Activated naive CD8-positive, alpha-beta T cell treated with anti-CD3 and anti-CD28 coated beads, Interleukin-2, amount 50 U/mL, for 24 hours (primary cell): Measurements from ENCODE around the gene TET2.
A peak's percentile ranks its signal among the peaks of the same experiment; 100 is the strongest.

Experiments used
- ATAC-seq: fragments of 150-1000 bp; cut with Tn5 transposase; one replicate; pipeline ENCODE4 v1.10.0; 2021
- DNase-seq: peaks from one replicate; pipeline ENCODE4 v3.0.0; 2021
- H3K27ac Mint-ChIP-seq: one replicate; pipeline ENCODE4 v1.8.0; 2021; ENCODE audit warnings: mild to moderate bottlenecking, mixed read lengths
- H3K27me3 Mint-ChIP-seq: one replicate; pipeline ENCODE4 v1.8.0; 2021; ENCODE audit warnings: mixed read lengths
- H3K36me3 Mint-ChIP-seq: one replicate; pipeline ENCODE4 v1.8.0; 2021; ENCODE audit warnings: low read depth, mixed read lengths
- H3K4me1 Mint-ChIP-seq: one replicate; pipeline ENCODE4 v1.8.0; 2021; ENCODE audit warnings: mixed read lengths
- H3K4me3 Mint-ChIP-seq: one replicate; pipeline ENCODE4 v1.8.0; 2021; ENCODE audit warnings: mild to moderate bottlenecking, moderate library complexity, mixed read lengths
- H3K9me3 Mint-ChIP-seq: one replicate; pipeline ENCODE4 v1.8.0; 2021; ENCODE audit warnings: mixed read lengths

TET2 gene

DNA sequence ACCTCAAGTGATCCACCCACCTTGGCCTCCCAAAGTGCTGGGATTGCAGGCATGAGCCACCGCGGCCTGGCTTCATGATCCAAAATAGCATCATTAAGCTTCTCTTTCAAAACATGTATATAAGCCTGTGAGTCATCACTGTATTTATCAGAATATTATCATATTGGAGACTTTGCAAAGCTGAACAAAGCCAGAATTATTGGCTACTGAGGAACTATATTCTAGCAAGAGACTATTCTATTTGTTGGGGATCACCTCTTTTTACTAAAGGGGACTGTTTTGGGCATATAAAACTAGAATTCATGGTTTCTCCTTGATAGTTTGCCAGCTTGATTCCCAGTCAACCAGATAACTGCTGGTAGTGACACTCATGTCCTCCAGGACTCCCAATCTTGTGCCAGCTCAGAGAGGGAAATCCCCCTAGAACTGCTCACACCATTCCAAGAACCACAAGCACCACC, 40.1 kb downstream of the TET2 start:
- Mint-ChIP-seq H3K27ac (no peak overlapping the region), H3K27me3 (no peaks in the 10 kb centered on the region), H3K4me3 (no peak overlapping the region), H3K9me3 (no peaks in the 10 kb centered on the region), H3K4me1 (peaks cover 68% of the 10 kb centered on the region), H3K36me3 (peaks cover 17% of the 10 kb centered on the region)
- no peak for ATAC-seq
- no peak for DNase-seq

DNA sequence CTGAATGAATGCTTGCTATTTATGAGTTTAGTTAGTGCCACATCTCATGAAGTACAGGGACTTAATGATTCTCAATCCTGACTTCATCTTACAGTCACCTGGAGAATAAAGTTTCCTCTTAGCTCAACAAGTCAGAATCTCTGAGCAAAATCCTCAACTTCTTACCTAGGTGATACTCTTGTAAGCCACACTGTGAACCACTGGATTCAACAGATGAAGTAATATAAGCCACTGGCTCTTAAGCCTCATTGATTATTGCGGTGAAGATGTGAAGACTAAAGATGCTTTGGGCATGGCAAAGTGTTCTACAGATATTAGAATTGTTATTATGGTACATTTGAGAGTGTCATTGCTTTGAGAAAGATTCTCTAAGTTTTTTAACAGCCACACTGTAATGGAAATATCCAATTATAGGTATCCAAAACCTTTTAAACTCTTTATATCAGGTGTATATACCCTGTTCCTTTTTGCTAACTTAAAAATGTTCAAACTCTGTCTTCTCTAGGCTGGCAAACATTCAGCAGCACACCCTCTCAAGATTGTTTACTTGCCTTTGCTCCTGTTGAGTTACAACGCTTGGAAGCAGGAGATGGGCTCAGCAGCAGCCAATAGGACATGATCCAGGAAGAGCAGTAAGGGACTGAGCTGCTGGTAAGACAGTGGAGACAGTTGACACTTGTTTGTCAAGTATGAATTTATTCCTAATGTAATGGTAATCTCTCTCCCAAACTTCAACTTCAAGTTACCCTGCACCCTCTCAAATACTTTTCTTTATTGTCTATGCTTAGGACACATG, 43.4 kb downstream of the TET2 start:
- Mint-ChIP-seq H3K27ac (peak overlapping the region; percentile 92), H3K36me3 (peaks cover 33% of the 10 kb centered on the region), H3K9me3 (no peaks in the 10 kb centered on the region), H3K27me3 (no peaks in the 10 kb centered on the region), H3K4me1 (peaks cover 87% of the 10 kb centered on the region), H3K4me3 (no peak overlapping the region)
- ATAC-seq (no peak), DNase-seq (no peak)

DNA sequence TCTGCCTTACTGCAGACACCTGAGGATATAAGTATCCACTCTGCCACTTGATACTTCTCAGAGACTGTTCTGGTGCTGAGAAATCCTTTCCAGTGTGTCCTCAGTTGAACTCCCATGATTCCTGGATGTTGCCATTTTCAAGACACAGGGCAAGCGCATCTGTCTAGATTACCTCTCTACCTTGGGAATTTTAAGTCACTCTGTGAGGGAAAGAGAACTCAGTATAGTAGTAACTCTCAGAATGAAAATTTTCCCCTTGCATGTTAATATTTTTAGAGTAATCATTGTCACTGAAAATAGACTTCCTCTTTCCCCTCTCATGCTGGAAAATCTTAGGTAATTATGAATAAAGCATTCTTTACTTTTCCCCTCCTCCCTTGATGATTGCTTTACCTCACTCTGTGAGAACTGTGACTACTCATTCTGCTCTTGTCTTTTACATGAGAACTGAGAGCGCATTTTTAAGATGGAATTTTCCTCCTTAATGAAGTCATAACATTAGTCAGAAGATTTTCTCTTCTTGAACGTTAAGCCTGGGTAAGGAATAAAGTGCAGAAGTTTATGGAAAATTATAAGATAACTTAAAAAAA, 45.0 kb downstream of the TET2 start:
- Mint-ChIP-seq H3K9me3 (no peaks in the 10 kb centered on the region), H3K4me1 (peaks cover 95% of the 10 kb centered on the region), H3K36me3 (peaks cover 48% of the 10 kb centered on the region), H3K27me3 (no peaks in the 10 kb centered on the region), H3K4me3 (peak overlapping the region; percentile 58), H3K27ac (peak overlapping the region; percentile 92)
- DNase-seq = no peak
- peak; percentile 85 for ATAC-seq

GRCh38 chr4:105192474-105192873, 45.8 kb downstream of the TET2 start:
- Mint-ChIP-seq H3K4me1 (peaks cover 97% of the 10 kb centered on the region), H3K4me3 (no peak overlapping the region), H3K36me3 (peaks cover 50% of the 10 kb centered on the region), H3K9me3 (no peaks in the 10 kb centered on the region), H3K27ac (peak overlapping the region; percentile 92), H3K27me3 (no peaks in the 10 kb centered on the region)
- no peak for DNase-seq
- ATAC-seq = no peak

DNA sequence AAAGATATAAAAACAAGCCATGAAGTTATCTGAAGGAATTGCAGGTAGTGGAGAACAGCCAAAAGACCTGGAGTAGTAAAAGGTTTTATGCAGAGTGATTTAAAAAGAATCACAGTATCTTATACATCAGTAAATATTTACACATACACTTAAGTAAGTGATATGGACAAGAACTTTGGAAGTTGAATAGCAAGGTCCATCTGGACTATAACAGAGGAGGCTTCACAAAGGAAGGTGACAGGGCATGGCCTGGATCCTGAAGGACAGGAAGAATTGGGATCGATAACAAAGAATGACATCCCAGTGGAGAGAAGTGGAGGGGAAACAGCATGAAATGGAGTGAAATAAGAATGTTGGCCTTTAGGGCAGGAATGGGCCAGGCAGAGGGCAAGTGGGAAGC, 46.2 kb downstream of the TET2 start:
- ATAC-seq (no peak), DNase-seq (no peak)
- Mint-ChIP-seq H3K27ac (peak overlapping the region; percentile 92), H3K27me3 (no peaks in the 10 kb centered on the region), H3K4me1 (peaks cover 93% of the 10 kb centered on the region), H3K36me3 (peaks cover 49% of the 10 kb centered on the region), H3K4me3 (no peak overlapping the region), H3K9me3 (no peaks in the 10 kb centered on the region)

GRCh38 chr4:105193536-105193935, 46.9 kb downstream of the TET2 start:
- ATAC-seq (no peak), DNase-seq (no peak)
- Mint-ChIP-seq H3K9me3 (no peaks in the 10 kb centered on the region), H3K36me3 (peaks cover 49% of the 10 kb centered on the region), H3K27ac (peak overlapping the region; percentile 78), H3K4me1 (peaks cover 87% of the 10 kb centered on the region), H3K4me3 (no peak overlapping the region), H3K27me3 (no peaks in the 10 kb centered on the region)

GRCh38 chr4:105194328-105195231, 47.9 kb downstream of the TET2 start:
- ATAC-seq = peak; percentile 75
- H3K4me1 Mint-ChIP-seq = peaks cover 78% of the 10 kb centered on the region
- peak overlapping the region; percentile 2 for H3K4me3 Mint-ChIP-seq
- no peaks in the 10 kb centered on the region for H3K27me3 Mint-ChIP-seq
- H3K9me3 Mint-ChIP-seq = no peaks in the 10 kb centered on the region
- peaks cover 52% of the 10 kb centered on the region for H3K36me3 Mint-ChIP-seq
- no peak for DNase-seq
- H3K27ac Mint-ChIP-seq = peak overlapping the region; percentile 59

- Mint-ChIP-seq H3K36me3 (peaks cover 47% of the 10 kb centered on the region), H3K4me1 (peaks cover 57% of the 10 kb centered on the region), H3K4me3 (no peak overlapping the region), H3K27ac (peak overlapping the region; percentile 9), H3K27me3 (no peaks in the 10 kb centered on the region), H3K9me3 (no peaks in the 10 kb centered on the region)
- ATAC-seq = no peak
- no peak for DNase-seq
Observed at GRCh38 chr4:105196523-105197145, 50.0 kb downstream of the TET2 start.

DNA sequence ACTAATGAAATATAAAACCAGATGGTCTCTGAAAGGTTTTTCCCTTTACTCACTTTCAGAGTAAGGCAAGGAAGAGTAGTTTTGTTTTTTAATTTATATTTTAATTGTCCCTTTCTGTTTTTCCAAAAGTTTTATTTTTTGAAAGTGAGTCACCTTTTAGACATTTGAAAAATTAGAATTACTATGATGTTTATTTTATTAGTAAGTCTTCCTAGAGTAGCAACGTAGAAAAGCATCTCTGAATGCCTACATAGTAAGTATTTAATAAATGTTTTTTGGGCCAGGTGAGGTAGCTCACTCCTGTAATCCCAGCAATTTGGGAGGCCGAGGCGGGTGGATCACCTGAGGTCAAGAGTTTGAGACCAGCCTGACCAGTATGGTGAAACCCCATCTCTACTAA, 51.1 kb downstream of the TET2 start:
- DNase-seq (no peak), ATAC-seq (no peak)
- no peaks in the 10 kb centered on the region for H3K9me3 Mint-ChIP-seq
- no peaks in the 10 kb centered on the region for H3K27me3 Mint-ChIP-seq
- no peak overlapping the region for H3K27ac Mint-ChIP-seq
- peaks cover 45% of the 10 kb centered on the region for H3K36me3 Mint-ChIP-seq
- no peak overlapping the region for H3K4me3 Mint-ChIP-seq
- H3K4me1 Mint-ChIP-seq = peaks cover 46% of the 10 kb centered on the region

- DNase-seq = no peak
- H3K27ac Mint-ChIP-seq = no peak overlapping the region
- no peaks in the 10 kb centered on the region for H3K27me3 Mint-ChIP-seq
- no peak for ATAC-seq
- H3K4me1 Mint-ChIP-seq = peaks cover 38% of the 10 kb centered on the region
- H3K36me3 Mint-ChIP-seq = peaks cover 42% of the 10 kb centered on the region
- no peaks in the 10 kb centered on the region for H3K9me3 Mint-ChIP-seq
- H3K4me3 Mint-ChIP-seq = no peak overlapping the region
Observed at GRCh38 chr4:105198541-105198940, 51.9 kb downstream of the TET2 start.

- no peak overlapping the region for H3K4me3 Mint-ChIP-seq
- H3K36me3 Mint-ChIP-seq = peaks cover 32% of the 10 kb centered on the region
- H3K27me3 Mint-ChIP-seq = no peaks in the 10 kb centered on the region
- H3K27ac Mint-ChIP-seq = no peak overlapping the region
- ATAC-seq (no peak), DNase-seq (no peak)
- H3K4me1 Mint-ChIP-seq = peaks cover 8% of the 10 kb centered on the region
- no peaks in the 10 kb centered on the region for H3K9me3 Mint-ChIP-seq
Observed at GRCh38 chr4:105206214-105206613, 59.5 kb downstream of the TET2 start.

DNA sequence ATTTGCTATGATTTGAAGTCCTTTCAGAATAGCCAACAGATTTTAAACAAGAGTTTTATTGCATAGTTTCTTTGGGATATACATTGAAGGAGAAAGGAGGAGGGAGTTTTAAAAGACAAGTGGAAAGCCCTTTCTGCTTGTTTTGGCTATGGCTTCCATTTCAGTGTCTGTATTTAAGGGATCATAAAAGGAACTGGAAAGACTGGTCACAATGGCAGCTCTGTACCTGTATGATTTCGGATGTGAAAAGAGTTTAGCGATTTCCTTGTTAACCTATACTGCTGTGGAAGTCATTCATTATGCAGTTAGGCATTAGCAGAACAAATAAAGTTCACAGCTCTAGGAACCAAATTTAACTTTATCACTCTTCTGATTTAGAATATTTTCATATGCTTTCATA, 60.7 kb downstream of the TET2 start:
- no peaks in the 10 kb centered on the region for H3K9me3 Mint-ChIP-seq
- H3K4me1 Mint-ChIP-seq = peaks cover 8% of the 10 kb centered on the region
- H3K36me3 Mint-ChIP-seq = peaks cover 32% of the 10 kb centered on the region
- no peaks in the 10 kb centered on the region for H3K27me3 Mint-ChIP-seq
- no peak for ATAC-seq
- H3K27ac Mint-ChIP-seq = no peak overlapping the region
- no peak overlapping the region for H3K4me3 Mint-ChIP-seq
- no peak for DNase-seq

GRCh38 chr4:105208561-105208960, 61.9 kb downstream of the TET2 start:
- H3K27ac Mint-ChIP-seq = no peak overlapping the region
- peaks cover 8% of the 10 kb centered on the region for H3K4me1 Mint-ChIP-seq

DNA sequence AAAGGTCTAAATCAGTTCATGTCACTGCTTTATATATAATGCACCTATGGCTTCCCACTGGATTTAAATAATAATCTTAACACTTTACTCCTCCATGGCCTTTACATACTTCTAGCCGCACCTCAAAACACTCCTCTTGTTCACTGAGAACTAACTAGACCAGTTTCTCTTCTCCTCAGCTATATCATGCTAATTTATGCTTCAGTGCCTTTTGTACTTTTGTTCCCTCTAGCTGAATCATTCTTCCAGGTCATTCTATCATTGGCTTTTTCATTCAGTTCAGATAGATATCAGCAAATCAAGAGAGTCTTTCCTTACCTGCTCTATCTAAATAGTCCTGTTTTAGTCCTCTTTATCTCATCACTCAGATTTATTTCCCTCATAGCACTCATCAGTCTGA, 64.2 kb downstream of the TET2 start:
- ATAC-seq (no peak), DNase-seq (no peak)
- Mint-ChIP-seq H3K4me3 (no peak overlapping the region), H3K9me3 (no peaks in the 10 kb centered on the region), H3K27me3 (no peaks in the 10 kb centered on the region), H3K36me3 (peaks cover 27% of the 10 kb centered on the region), H3K4me1 (peaks cover 19% of the 10 kb centered on the region), H3K27ac (no peak overlapping the region)

More at GRCh38 chr4:105208561-105208960, 61.9 kb downstream of the TET2 start:
- Mint-ChIP-seq H3K27me3 (no peaks in the 10 kb centered on the region), H3K4me3 (no peak overlapping the region), H3K36me3 (peaks cover 29% of the 10 kb centered on the region), H3K9me3 (no peaks in the 10 kb centered on the region)
- DNase-seq = no peak
- no peak for ATAC-seq
